ENCODE measurements around the gene KCNK15. TPM values are rescaled to one million over a fixed set of nuclear protein-coding genes. Genes with fewer than 3 reads are reported as not detected.

KCNK15 gene
- total and polyA plus RNA-seq, 10 of the 15 experiments (the other 5 are each of a cell fraction or from before 2014, with no cell fraction given), result not detected

GRCh38 chr20:44701118-44701857 is 44.4 kb upstream of the KCNK15 start:
- intact Hi-C loops (cut with micrococcal nuclease; ENCODE audit: unreplicated experiment) (no loop called here), in situ Hi-C loops (cut with MboI) (no loop called here)
- Histone ChIP-seq H3K79me2 (ENCODE audit: control insufficient read depth, insufficient read depth, low read length) (no peaks in the 10 kb centered on the region), H3K4me2 (ENCODE audit: control insufficient read depth, insufficient read depth) (no peak overlapping the region), H3K4me3 (no peak overlapping the region), H3K27me3 (replicated peaks in 1 of 2; ENCODE audit: control insufficient read depth in 2 of 2, insufficient read depth in 2 of 2, low read length in 1 of 2) (no peaks in the 10 kb centered on the region; a peak in 2 of 4 replicates), H3K4me1 (ENCODE audit: control insufficient read depth, insufficient read depth, low read length) (peaks cover 16% of the 10 kb centered on the region), H3K9me3 (replicated peaks; ENCODE audit: control insufficient read depth, insufficient read depth, low read length) (no peaks in the 10 kb centered on the region), H3K27ac (ENCODE audit: control insufficient read depth, insufficient read depth) (no peak overlapping the region), H2AFZ (ENCODE audit: control insufficient read depth, low read depth, low read length) (no peak overlapping the region), H3K36me3 (ENCODE audit: control insufficient read depth in 2 of 2, insufficient read depth in 2 of 2, low read length in 1 of 2) (no peaks in the 10 kb centered on the region), H3K9ac (ENCODE audit: control insufficient read depth, insufficient read depth, low read length) (no peak overlapping the region), H4K20me1 (ENCODE audit: control insufficient read depth, insufficient read depth) (no peaks in the 10 kb centered on the region)
- ChIA-PET POLR2A (no interaction called here), RAD21 (ENCODE audit: unreplicated experiment) (no interaction called here), CTCF (interaction anchor here (0.6 kb wide), 1 partner anchor 318 kb away, joined by 3 read pairs; no protein-coding TSS in a partner anchor), SMC1A (ENCODE audit: uncharacterized antibody, unreplicated experiment) (no interaction called here)
- ATAC-seq, result no peak
- FAIRE-seq, result no peak
- no TSS peak for BruUV-seq (replicated peaks)
- no peak for DNase-seq (ENCODE audit: low read depth, low spot score)
- 57% methylated on average over 15 of the region's 15 CpGs for WGBS (ENCODE audit: insufficient coverage, insufficient replicate concordance, low lambda C conversion rate, missing lambda C conversion rate)
- TF ChIP-seq PML (IDR thresholded peaks at IDR 0.05; ENCODE audit: low read length) (no peak), TARDBP (IDR thresholded peaks at IDR 0.05; ENCODE audit: borderline replicate concordance) (no peak), GABPA (IDR thresholded peaks at IDR 0.05; ENCODE audit: low read depth) (no peak), NRF1 (conservative IDR thresholded peaks at IDR 0.05; ENCODE audit: low read depth, low read length) (no peak), ZBTB11 (CRISPR knock-in tag; IDR thresholded peaks at IDR 0.05) (no peak), ATF2 (IDR thresholded peaks at IDR 0.05; ENCODE audit: low read length) (no peak), SREBF2 (IDR thresholded peaks at IDR 0.05; ENCODE audit: low read length) (no peak), JUNB (IDR thresholded peaks at IDR 0.05) (no peak), STAT3 (IDR thresholded peaks at IDR 0.05; ENCODE audit: low read depth, low read length) (no peak), E4F1 (IDR thresholded peaks at IDR 0.05; ENCODE audit: borderline replicate concordance, partially characterized antibody) (no peak), POLR2A (IDR thresholded peaks at IDR 0.05; ENCODE audit: low read depth, low read length) (no peak), IKZF1 (conservative IDR thresholded peaks at IDR 0.05) (no peak), ATF3 (IDR thresholded peaks at IDR 0.05; ENCODE audit: borderline replicate concordance, extremely low read depth, low read depth, low read length) (no peak), DPF2 (IDR thresholded peaks at IDR 0.05) (no peak), YY1 (IDR thresholded peaks at IDR 0.05; ENCODE audit: low read depth, low read length) (no peak), BMI1 (IDR thresholded peaks at IDR 0.05; ENCODE audit: borderline replicate concordance) (no peak), FOS (IDR thresholded peaks at IDR 0.05; ENCODE audit: borderline replicate concordance, extremely low read depth, insufficient read length) (no peak), RB1 (IDR thresholded peaks at IDR 0.05; ENCODE audit: borderline replicate concordance) (no peak), ZNF274 (IDR thresholded peaks at IDR 0.05; ENCODE audit: insufficient read depth, insufficient read length) (no peak)
